CD4-positive, alpha-beta memory T cell (primary cell): ENCODE measurements around the gene OLAH. TPM values are rescaled to one million over a fixed set of nuclear protein-coding genes. Genes with fewer than 3 reads are reported as not detected.

Experiments
- polyA plus RNA-seq, 2 donors: library from polyadenylated mRNA; unstranded; fragments of 300-500 nt; fragmentation: Illumina TruSeq; gene quantifications; one replicate each; pipeline ENCODE4 v1.2.3, GENCODE V29; 2021
- total RNA-seq, 2 experiments: library from RNA; stranded (reverse); gene quantifications; one replicate each; pipeline ENCODE4 v1.2.3, GENCODE V29; 2021

OLAH gene
- total and polyA plus RNA-seq, 4 experiments from 2014 or later = 0.20 to 1.4 TPM; not detected in 2

Other genes starting within 250 kb of the OLAH start
- gene CDNF, start 205.9 kb upstream of the OLAH start, total RNA-seq = 1 to 10 TPM; 1.7 to 2.5 TPM
- 1 to 10 TPM in 1 of 2 donors, under 1 TPM in 1; 0.94 to 1.8 TPM for gene CDNF, start 205.9 kb upstream of the OLAH start, polyA plus RNA-seq
- 10 to 100 TPM; 16.0 to 17.7 TPM for gene HSPA14, start 205.6 kb upstream of the OLAH start, total RNA-seq
- 10 to 100 TPM; 17.4 to 18.7 TPM for gene HSPA14, start 205.6 kb upstream of the OLAH start, polyA plus RNA-seq
- gene MSANTD7, start 205.6 kb upstream of the OLAH start, total RNA-seq = 10 to 100 TPM; 16.2 to 17.0 TPM
- gene MSANTD7, start 205.6 kb upstream of the OLAH start, polyA plus RNA-seq = 1 to 10 TPM; 6.5 to 8.3 TPM
- gene SUV39H2, start 165.1 kb upstream of the OLAH start, total RNA-seq = 1 to 10 TPM; 5.0 to 5.7 TPM
- gene SUV39H2, start 165.1 kb upstream of the OLAH start, polyA plus RNA-seq = 1 to 10 TPM; 4.4 to 6.1 TPM
- 10 to 100 TPM; 31.2 to 34.9 TPM for gene DCLRE1C, start 89.8 kb upstream of the OLAH start, total RNA-seq
- 10 to 100 TPM; 12.3 to 24.5 TPM for gene DCLRE1C, start 89.8 kb upstream of the OLAH start, polyA plus RNA-seq
- gene MEIG1, start 84.6 kb upstream of the OLAH start, total RNA-seq = not detected
- gene MEIG1, start 84.6 kb upstream of the OLAH start, polyA plus RNA-seq = under 1 TPM; 0.62 to 0.99 TPM
- gene ACBD7, start 44.8 kb downstream of the OLAH start, total RNA-seq = not detected
- gene ACBD7, start 44.8 kb downstream of the OLAH start, polyA plus RNA-seq = not detected
- gene RPP38, start 53.4 kb downstream of the OLAH start, total RNA-seq = 10 to 100 TPM; 19.8 to 21.8 TPM
- 10 to 100 TPM; 33.1 to 34.6 TPM for gene RPP38, start 53.4 kb downstream of the OLAH start, polyA plus RNA-seq
- gene NMT2, start 124.8 kb downstream of the OLAH start, total RNA-seq = 100 to 1,000 TPM in 1 of 2 experiments, 10 to 100 TPM in 1; 98.6 to 101 TPM
- gene NMT2, start 124.8 kb downstream of the OLAH start, polyA plus RNA-seq = 10 to 100 TPM; 38.7 to 56.1 TPM